Activated naive CD4-positive, alpha-beta T cell treated with anti-CD3 and anti-CD28 coated beads, Interleukin-2, amount 50 U/mL, for 72 hours (primary cell): ENCODE results near the gene FGF6. TPM values are rescaled to one million over a fixed set of nuclear protein-coding genes. Genes with fewer than 3 reads are reported as not detected.

Source experiments
- ATAC-seq, 2 donors: fragments of 150-1000 bp; cut with Tn5 transposase; 2 replicates each; pipeline ENCODE4 v1.10.0; 2021; ENCODE audit warnings: mild to moderate bottlenecking in 2 of 2, moderate library complexity in 2 of 2
- DNase-seq, 2 donors: peaks; one replicate each; pipeline ENCODE4 v3.0.0; 2021 to 2022; ENCODE audit warnings: low spot score in 2 of 2
- H3K27ac Mint-ChIP-seq, 2 donors: one replicate each; pipeline ENCODE4 v1.8.0; 2022; ENCODE audit warnings: mild to moderate bottlenecking in 2 of 2, mixed read lengths in 2 of 2
- H3K36me3 Mint-ChIP-seq, 2 donors: one replicate each; pipeline ENCODE4 v1.8.0; 2022; ENCODE audit warnings: mixed read lengths in 2 of 2
- H3K9me3 Mint-ChIP-seq, 2 donors: one replicate each; pipeline ENCODE4 v1.8.0; 2022; ENCODE audit warnings: mixed read lengths in 2 of 2
- total RNA-seq, 2 donors: library from RNA; stranded (reverse); gene quantifications; one replicate each; pipeline ENCODE4 v1.2.3, GENCODE V29; 2022

FGF6 gene
- total RNA-seq, 2 donors from 2014 or later = not detected

DNA sequence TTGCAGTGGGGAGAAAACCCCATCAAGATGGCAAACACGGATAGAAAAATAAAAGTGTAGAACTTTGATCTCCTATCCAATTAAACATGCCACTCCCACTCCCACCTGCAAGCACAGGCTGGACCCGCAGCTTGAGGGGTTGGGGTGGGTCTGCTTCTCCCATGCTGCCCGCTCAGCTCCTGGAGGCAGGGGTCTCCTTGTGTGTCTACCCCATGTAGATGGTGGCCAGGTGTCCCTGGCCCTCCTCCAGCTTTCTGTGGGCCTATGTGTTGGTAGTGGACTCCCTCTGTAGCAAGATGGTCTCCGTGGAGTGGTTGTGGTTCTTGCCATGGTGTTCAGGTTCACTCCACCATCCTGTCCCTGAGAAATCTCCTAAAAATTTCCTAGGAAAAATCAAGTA lies 42.6 kb downstream of the FGF6 start:
- ATAC-seq (no peak), DNase-seq (no peak)
- H3K9me3 Mint-ChIP-seq = no peaks in the 10 kb centered on the region
- no peaks in the 10 kb centered on the region for H3K36me3 Mint-ChIP-seq
- no peak overlapping the region for H3K27ac Mint-ChIP-seq

- Mint-ChIP-seq H3K36me3 (no peaks in the 10 kb centered on the region), H3K9me3 (no peaks in the 10 kb centered on the region), H3K27ac (no peak overlapping the region)
- DNase-seq (no peak), ATAC-seq (no peak)
These were observed 44.5 kb downstream of the FGF6 start for GRCh38 chr12:4401117-4401516.

- H3K36me3 Mint-ChIP-seq = no peaks in the 10 kb centered on the region
- no peak overlapping the region for H3K27ac Mint-ChIP-seq
- ATAC-seq (no peak), DNase-seq (no peak)
- H3K9me3 Mint-ChIP-seq = no peaks in the 10 kb centered on the region
These were observed 49.8 kb downstream of the FGF6 start for GRCh38 chr12:4395818-4396217.

DNA sequence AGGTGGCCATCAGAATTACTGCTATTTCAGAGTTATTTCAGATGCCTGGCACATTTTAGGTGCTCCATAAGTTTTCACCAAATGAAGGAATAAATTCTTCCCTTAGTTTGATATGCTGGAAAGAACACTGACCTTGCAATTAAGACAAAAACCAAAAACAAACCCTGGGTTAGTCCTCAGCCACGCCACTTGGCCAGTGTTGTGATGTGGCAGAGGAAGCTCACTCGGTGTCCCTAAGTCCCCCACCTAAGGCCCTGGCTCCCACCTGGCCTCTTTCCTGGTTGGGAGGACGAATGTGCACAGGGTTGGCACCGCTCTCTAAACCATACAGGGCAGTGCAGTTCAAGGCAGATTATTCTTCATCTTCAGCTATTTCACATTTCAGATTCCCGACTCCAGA lies 52.4 kb downstream of the FGF6 start:
- ATAC-seq = no peak
- Mint-ChIP-seq H3K27ac (no peak overlapping the region), H3K36me3 (no peaks in the 10 kb centered on the region), H3K9me3 (no peaks in the 10 kb centered on the region)
- no peak for DNase-seq

DNA sequence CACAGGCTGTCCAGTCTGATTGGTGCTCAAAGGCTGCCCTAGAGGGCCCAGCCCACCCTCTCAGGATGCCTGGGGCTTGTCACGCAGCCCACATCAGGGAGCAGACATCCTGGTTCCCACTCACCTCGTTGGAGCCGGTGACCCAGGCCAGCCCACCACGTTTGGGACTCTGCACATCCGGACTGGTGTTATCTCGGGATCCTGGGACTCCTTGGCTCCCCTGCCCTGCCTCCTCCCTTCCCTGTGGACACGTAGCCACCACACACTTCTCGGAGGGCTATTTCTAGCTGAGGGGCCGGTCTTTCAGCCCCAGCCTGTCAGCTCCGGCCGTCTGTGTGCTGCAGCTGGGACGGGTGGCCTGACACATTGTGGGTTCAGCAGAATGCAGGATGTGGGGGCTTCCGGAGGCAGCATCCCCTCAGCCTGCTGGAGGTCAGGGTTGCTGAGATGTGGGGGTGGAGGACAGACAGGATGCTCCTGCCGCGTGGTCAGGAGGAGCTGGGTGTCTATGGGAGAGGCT lies 53.3 kb downstream of the FGF6 start:
- H3K36me3 Mint-ChIP-seq = no peaks in the 10 kb centered on the region
- ATAC-seq (no peak), DNase-seq (no peak)
- no peaks in the 10 kb centered on the region for H3K9me3 Mint-ChIP-seq
- H3K27ac Mint-ChIP-seq = no peak overlapping the region

DNA sequence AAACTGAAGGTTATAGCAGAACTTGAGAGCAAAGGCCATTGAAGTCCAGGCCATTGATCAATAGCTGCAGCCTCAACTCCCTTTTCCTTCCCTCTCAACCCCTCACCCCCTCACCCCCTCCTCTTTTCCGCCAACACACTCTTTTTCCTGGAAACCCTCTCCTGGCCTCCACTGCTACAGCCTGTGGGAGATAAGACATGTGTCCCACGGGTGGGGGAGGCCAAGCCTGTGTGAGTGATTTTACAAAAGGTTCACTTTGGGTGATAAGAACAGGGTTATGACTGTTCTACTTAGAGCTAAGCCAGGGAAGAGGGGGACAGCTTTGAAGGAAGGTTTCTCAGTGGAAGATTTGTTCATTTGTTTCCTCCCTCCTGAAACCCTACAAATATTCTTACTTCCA lies 57.0 kb downstream of the FGF6 start:
- ATAC-seq (no peak), DNase-seq (no peak)
- Mint-ChIP-seq H3K36me3 (no peaks in the 10 kb centered on the region), H3K9me3 (no peaks in the 10 kb centered on the region), H3K27ac (no peak overlapping the region)

DNA sequence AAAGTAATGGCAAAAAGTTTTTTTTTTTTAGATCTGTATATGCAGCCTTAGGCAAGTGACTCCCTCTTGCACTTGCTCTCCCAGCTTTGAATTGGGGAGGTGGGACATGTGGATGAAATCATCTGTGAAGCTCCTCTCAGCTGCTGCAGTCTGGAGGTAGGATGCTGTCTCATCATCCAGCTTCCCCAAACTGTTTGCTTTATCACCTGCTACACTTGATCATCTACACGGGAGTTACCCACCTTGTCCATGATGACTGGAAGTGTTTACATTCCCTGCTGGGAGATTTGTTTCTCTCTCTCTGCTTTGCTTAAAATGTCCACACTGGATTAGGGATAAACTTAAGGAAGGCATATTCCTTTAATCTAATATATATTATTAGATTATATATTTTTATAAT lies 57.6 kb downstream of the FGF6 start:
- Mint-ChIP-seq H3K27ac (no peak overlapping the region), H3K36me3 (no peaks in the 10 kb centered on the region), H3K9me3 (no peaks in the 10 kb centered on the region)
- no peak for ATAC-seq
- DNase-seq = no peak

- no peaks in the 10 kb centered on the region for H3K9me3 Mint-ChIP-seq
- DNase-seq = no peak
- H3K36me3 Mint-ChIP-seq = no peaks in the 10 kb centered on the region
- H3K27ac Mint-ChIP-seq = no peak overlapping the region
- ATAC-seq = no peak
These were observed 58.0 kb downstream of the FGF6 start for GRCh38 chr12:4387607-4388006.

DNA sequence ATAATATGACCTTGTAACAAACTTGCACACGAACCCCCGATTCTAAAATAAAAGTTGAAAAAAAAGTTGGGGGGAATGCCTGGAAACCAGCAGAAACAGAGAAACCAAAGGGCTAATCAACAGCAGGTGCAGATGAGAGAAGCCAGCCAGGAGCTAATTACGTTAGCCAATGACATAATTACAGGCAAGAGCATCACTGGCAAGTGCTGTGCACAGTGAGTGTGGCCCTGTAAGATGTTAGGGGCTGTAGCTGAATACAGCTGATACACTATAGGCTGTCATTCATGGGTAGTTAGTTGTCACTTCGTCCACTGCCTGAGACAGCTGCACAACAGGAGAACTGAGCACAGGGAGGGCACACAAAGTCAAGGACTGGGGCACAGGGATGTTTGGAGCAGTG lies 58.8 kb downstream of the FGF6 start:
- Mint-ChIP-seq H3K36me3 (no peaks in the 10 kb centered on the region), H3K27ac (no peak overlapping the region), H3K9me3 (no peaks in the 10 kb centered on the region)
- ATAC-seq (no peak), DNase-seq (no peak)

Other genes with a start within 250 kb of the FGF6 start
- 100 to 1,000 TPM; 266 to 571 TPM for gene CCND2, start 172.1 kb downstream of the FGF6 start, total RNA-seq
- gene TIGAR, start 124.6 kb downstream of the FGF6 start, total RNA-seq = 10 to 100 TPM in 1 of 2 donors, 1 to 10 TPM in 1; 3.8 to 17.0 TPM
- not detected for gene FGF23, start 66.1 kb downstream of the FGF6 start, total RNA-seq
- 100 to 1,000 TPM in 1 of 2 donors, 10 to 100 TPM in 1; 50.7 to 102 TPM for gene RAD51AP1, start 93.1 kb upstream of the FGF6 start, total RNA-seq
- 10 to 100 TPM; 18.5 to 34.9 TPM for gene DYRK4, start 116.4 kb upstream of the FGF6 start, total RNA-seq
- gene AKAP3, start 203.2 kb upstream of the FGF6 start, total RNA-seq = 1 to 10 TPM in 1 of 2 donors, under 1 TPM in 1; 0.66 to 4.2 TPM
- 100 to 1,000 TPM; 118 to 130 TPM for gene NDUFA9, start 203.3 kb upstream of the FGF6 start, total RNA-seq